HPDE6-E6E7 (cell line): ENCODE measurements around the gene PRRC2A.
A peak's percentile ranks its signal among the peaks of the same experiment; 100 is the strongest.
"Not testable (repeated sequence)": the region's sequence is repeated elsewhere in the genome, so short reads cannot be mapped to it uniquely, and the experiment has no call there.

Experiments
- DNase-seq: peaks from one replicate; pipeline ENCODE4 v3.0.0; 2011; ENCODE audit warnings: missing footprints; ENCODE audit errors: extremely low spot score

Gene PRRC2A

GRCh38 chr6:31585491-31585890 is 35.0 kb upstream of the PRRC2A start:
- DNase-seq, result no peak

GRCh38 chr6:31586008-31586407 is 34.5 kb upstream of the PRRC2A start, which contains the start of gene LST1:
LST1 (plus strand) TSS chr6:31586277; CDS start chr6:31587300, 1,023 bp downstream.
- no peak for DNase-seq

GRCh38 chr6:31586599-31587281 is 33.8 kb upstream of the PRRC2A start:
- DNase-seq, result no peak

GRCh38 chr6:31587791-31588777 is 32.4 kb upstream of the PRRC2A start:
- DNase-seq, result no peak

GRCh38 chr6:31588871-31589650 is 31.5 kb upstream of the PRRC2A start:
- no peak for DNase-seq

- DNase-seq, result not testable (repeated sequence)
Measured at GRCh38 chr6:31590691-31591090, 29.8 kb upstream of the PRRC2A start.

- DNase-seq, result no peak
Measured at GRCh38 chr6:31592396-31592771, 28.1 kb upstream of the PRRC2A start.

- DNase-seq, result no peak
Measured at GRCh38 chr6:31597006-31597405, 23.5 kb upstream of the PRRC2A start.

- DNase-seq, result no peak
Measured at GRCh38 chr6:31607317-31607716, 13.2 kb upstream of the PRRC2A start.

- DNase-seq, result no peak
Measured at GRCh38 chr6:31609519-31610406, 10.8 kb upstream of the PRRC2A start.

GRCh38 chr6:31610968-31611367 is 9.5 kb upstream of the PRRC2A start:
- no peak for DNase-seq

GRCh38 chr6:31614075-31614619 is 6.4 kb upstream of the PRRC2A start:
- DNase-seq, result no peak

GRCh38 chr6:31614684-31615578 is 5.6 kb upstream of the PRRC2A start, which contains the start of gene AIF1:
AIF1 (plus strand) TSS chr6:31615234; CDS start chr6:31615330, 96 bp downstream.
- DNase-seq, result no peak

GRCh38 chr6:31615748-31616147 is 4.8 kb upstream of the PRRC2A start:
- DNase-seq, result no peak

GRCh38 chr6:31617010-31617409 is 3.5 kb upstream of the PRRC2A start:
- DNase-seq, result no peak

- DNase-seq, result peak; percentile 98
Measured at GRCh38 chr6:31619805-31620585, 520 bp upstream of the PRRC2A start.

GRCh38 chr6:31621320-31621939 is 915 bp downstream of the PRRC2A start:
- no peak for DNase-seq

- DNase-seq, result no peak
Measured at GRCh38 chr6:31621991-31622390, 1.5 kb downstream of the PRRC2A start.
